AG09319 (cell line): Measurements from ENCODE around the gene EXPH5.
A peak's percentile ranks its signal among the peaks of the same experiment; 100 is the strongest.

Experiments
- DNase-seq: peaks from one replicate; pipeline ENCODE4 v3.0.0-alpha.2; 2010; ENCODE audit warnings: low read depth; ENCODE audit errors: extremely low read depth
- TF ChIP-seq, protein P1 (sequence below): IDR thresholded peaks from 2 replicates; pipeline ENCODE4 v1.5.1; 2011; ENCODE audit warnings: low read depth, mild to moderate bottlenecking, inconsistent platforms, low read length, moderate library complexity

Gene EXPH5

DNA sequence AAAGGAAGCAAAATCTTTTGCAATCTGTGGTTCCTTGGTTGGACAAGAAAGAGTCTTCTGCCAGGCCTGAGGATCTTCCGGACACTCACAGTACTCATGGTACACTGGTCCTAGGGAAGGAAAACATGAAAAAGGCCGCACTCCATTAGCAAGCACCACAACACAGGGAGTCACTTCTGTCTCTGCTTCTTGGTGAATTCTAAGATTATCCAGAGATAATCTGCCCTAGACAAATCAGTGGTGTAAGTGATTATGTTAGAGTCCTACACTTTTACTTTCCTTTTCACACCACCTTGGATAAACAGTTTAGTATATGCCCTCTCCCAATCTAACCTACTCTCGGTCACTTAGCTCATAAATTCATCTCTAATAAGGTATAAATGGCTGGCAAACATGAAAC lies 107.2 kb downstream of the EXPH5 start:
- DNase-seq, result no peak
- TF ChIP-seq, protein P1, sequence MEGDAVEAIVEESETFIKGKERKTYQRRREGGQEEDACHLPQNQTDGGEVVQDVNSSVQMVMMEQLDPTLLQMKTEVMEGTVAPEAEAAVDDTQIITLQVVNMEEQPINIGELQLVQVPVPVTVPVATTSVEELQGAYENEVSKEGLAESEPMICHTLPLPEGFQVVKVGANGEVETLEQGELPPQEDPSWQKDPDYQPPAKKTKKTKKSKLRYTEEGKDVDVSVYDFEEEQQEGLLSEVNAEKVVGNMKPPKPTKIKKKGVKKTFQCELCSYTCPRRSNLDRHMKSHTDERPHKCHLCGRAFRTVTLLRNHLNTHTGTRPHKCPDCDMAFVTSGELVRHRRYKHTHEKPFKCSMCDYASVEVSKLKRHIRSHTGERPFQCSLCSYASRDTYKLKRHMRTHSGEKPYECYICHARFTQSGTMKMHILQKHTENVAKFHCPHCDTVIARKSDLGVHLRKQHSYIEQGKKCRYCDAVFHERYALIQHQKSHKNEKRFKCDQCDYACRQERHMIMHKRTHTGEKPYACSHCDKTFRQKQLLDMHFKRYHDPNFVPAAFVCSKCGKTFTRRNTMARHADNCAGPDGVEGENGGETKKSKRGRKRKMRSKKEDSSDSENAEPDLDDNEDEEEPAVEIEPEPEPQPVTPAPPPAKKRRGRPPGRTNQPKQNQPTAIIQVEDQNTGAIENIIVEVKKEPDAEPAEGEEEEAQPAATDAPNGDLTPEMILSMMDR, result no peak

DNA sequence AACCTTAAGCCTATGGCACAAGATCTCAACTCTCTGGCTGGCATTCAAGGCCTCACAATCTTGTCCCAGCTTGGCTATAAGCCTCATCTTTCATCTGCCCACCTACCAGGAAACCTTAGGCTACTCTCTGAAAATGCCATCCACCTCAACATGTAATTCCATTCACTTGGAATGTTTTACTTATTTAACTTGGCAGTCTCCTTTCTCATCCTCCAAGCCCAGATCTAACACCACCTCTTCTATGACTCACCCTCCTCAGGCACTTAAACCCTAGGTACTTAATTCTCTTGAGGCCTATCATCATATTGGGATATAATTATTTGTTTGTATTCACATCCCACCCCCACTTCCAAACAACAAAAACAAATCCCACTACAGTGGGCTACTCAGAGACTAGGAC lies 110.4 kb downstream of the EXPH5 start:
- DNase-seq, result no peak
- TF ChIP-seq, protein P1, result no peak

DNA sequence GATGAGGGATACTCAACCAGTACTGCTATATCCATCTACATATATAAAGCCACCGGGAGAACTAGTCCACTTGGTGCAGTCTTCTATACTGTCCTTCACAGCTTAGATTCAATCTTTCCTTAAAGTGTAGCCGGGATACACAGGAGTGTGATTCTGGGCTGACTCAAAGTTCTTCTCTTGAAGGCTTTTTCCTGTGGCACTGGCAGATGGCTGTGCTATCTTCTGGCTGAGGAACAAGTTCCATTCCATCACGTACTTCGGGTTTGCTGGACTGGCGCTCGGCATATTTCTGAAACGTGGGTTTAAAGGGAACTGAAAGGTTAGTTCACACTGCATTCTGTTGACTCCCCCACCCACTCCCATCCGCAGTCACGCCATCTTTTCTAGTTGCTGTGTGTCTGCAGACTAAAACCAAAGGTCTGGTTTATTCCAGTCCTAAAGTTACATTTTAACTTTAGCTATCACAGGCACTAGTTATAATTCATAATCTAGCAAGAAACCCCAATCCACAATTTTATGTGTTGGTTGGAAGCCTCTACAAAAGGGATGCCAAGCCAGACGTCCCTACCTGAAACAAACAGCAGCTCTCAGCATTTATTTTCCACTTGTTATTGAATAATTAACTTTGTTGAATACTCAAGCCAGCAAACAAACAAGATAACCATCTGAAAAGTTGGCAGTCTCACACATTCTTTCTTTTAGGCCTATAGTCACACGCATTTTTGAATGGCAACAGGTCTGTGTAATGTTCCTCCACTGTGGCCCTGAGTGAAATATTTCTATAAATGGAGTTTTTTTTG lies 118.7 kb downstream of the EXPH5 start:
- DNase-seq, result no peak

DNA sequence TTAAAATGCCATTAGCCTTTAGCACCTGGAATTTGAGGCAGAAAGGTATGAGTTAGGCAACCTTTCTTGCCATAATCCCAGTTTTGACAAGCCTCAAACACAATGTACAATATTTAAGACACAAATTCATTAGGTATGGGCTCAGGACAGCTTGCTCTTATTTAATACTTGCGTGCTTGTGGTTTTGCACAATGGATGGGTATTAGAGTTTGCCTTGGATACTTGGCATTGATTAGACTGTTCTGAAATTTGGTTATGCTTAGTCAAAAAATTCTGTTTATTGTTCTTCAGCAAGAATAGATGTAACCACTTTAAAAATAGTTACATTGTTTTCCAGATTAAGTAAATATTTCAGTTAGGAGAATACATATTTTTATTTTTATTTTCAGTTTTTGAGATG lies 120.9 kb downstream of the EXPH5 start:
- no peak for DNase-seq
- TF ChIP-seq, protein P1, result no peak

More for the DNA sequence above, 118.7 kb downstream of the EXPH5 start:
- TF ChIP-seq, protein P1, result no peak

DNA sequence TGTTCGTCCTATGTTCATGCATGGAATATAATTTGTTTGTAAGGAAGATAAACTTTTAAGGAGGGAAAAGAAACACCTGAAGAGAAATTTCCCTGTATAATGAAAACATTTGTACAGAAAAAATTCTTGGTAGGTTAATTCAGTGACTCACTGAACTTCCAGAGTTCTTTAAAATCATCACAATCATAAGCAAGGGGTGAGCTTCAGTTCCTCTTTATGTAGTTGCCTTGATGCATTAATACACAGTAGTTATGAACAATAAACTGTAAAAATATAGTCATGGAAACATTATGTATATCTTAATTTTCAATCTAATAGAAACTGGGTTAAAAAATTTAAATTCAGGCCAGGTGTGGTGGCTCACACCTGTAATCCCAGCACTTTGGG lies 125.1 kb downstream of the EXPH5 start:
- no peak for DNase-seq
- TF ChIP-seq, protein P1, result no peak

DNA sequence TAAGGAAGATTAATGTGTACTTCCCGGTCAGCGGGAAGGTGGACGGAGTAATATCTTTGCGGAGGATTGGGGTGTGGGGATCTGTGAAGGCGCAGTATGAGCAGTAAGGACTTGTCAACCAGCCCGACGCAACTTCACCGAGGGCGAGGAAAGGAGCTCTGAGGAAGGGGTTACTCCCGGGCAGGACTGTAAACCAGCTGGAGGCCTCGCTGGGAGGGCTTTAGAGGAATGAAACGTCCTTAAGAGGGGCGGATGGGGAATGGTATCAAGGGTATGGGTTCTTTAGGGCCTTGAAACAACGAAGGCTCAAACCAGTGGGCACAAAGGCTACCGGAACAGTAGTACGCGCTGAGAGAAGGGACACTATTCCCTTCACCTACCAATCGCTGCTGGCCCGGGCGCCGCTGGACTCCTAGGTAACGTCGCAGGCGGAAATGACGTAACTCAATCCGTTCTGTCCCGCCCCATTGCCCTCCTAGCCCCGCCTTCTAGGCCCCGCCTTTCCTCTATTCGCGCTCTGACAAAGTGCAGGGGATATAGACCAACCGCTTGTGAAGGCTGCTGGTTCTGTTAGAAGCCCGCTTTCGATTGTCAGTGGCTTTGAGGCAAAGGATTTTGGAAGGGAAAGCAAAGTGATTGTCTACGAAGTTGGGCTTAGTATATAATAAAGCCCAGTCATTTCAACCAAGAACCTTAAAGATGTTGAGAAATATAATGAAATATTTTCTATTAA lies 126.3 kb downstream of the EXPH5 start, which contains the start of gene C11orf65:
Gene C11orf65, minus strand, starts transcription at position 439 of the 733 bp plus-strand sequence. CDS start 5,970 bp downstream, outside the sequence.
- TF ChIP-seq, protein P1, result no peak
- peak; percentile 91 for DNase-seq

DNA sequence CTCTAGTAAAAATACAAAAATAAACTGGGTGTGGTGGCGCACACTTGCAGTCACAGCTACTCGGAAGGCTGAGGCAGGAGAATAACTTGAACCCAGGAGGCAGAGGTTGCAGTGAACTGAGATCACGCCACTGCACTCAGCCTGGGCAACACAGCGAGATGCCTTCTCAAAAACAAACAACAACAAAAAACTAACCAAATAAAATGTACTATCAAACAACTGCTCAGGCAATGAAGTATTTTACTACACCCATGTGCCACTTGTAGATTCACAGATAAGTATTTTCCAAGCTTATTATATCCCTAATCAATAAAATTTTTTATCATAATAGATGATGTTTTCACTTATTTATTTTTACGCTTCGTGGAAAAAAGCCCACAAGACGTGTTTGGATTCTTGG lies 127.2 kb downstream of the EXPH5 start:
- DNase-seq, result no peak
- TF ChIP-seq, protein P1, result no peak
